GM18909 (cell line): ENCODE results near the gene SH2D3C.

Experiments used
- ATAC-seq: cut with Tn5 transposase; IDR thresholded peaks from one replicate; pipeline ENCODE4 v1.9.1; 2021; ENCODE audit warnings: mild to moderate bottlenecking; ENCODE audit not compliant: unreplicated experiment, poor library complexity

SH2D3C gene

GRCh38 chr9:127707766-127708165, 70.7 kb downstream of the SH2D3C start:
- no peak for ATAC-seq

DNA sequence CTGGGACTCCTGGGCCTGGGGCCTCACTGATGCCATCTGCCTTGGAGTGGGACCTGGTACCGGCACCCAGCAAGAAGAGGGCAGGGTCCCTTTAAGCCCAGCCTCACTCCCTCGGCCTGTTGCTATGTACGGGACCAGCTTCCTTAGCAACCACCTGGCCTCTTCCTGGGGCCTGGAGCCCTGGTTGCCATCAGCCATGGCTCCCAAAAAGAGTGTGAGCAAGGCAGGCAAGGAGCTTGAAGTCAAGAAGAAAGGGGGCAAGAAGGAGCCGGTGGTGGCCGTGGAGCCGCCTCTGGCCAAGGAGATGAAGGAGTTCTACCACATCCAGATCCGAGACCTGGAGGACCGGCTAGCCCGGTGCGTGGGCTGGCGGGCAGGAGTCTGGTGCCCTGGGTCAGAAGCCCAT, 71.6 kb downstream of the SH2D3C start, which contains the start of gene CFAP157:
Gene CFAP157, plus strand, starts transcription at position 153 of the 406 bp plus-strand sequence. Its CDS starts 44 bp downstream, at position 197.
- ATAC-seq: no peak

DNA sequence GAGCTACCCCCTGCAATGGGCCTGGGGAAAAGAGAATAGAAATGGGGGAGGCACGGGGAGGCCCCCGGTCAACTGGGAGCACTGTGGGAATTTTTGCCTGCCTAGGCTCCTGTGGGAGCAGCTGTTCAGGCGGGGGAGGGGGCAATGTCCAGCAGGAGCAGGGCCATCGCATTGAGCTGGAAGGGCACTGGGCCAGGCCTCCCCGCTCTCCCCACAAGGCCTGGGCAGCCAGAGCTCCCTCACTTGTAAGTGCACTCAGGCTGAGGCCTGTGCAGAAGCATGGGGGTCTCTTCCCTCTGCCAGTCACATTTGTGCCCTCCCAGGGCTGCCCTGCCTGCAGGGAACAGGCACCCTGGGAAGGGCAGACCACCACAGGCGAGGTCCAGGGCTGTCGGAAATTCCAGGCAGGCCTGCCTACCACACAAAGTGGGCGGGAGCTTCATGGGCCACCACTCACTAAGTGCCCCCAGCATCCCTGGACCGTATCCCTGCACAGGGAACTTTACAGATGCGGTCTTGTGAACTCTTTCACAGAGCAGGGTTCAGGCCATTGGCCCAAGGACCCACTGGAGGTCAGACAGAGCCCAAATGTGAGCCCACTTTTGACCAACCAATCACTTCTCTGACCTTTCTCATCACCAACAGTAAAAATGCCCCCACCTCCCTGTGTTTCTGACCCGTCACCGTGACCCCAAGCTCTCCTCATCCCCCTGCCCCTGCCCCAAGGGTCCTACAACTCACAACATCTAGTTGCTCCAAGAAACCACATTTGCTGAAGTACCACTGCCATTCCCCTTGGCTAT, 72.7 kb downstream of the SH2D3C start:
- ATAC-seq: no peak

DNA sequence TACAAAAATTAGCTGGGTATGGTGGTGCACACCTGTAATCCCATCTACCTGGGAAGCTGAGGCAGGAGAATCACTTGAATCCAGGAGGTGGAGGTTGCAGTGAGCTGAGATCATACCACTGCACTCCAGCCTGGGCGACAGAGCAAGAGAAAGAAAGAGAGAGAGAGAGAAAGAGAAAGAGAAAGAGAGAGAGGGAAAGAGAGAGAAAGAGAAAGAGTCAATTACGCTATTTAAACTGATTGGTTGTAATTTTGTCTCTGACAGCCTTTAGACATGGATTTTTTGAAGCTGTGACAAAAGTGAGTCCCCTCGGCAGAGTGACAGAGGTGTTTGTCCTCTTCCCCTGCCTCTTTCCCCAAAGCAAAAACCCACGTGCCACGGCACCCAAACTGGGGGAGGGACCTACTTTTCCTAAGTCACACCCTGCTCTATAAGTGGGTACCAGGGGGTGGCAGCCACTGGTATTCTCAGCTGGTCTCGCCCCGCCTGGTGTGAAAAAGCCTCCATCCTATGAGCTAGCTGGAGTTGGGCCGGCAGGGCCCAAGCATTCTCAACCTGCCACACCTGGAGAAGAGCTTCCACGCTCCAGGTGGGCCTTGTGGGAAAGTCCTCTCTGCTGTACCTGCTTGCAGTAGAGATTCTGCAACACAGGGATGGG, 75.0 kb downstream of the SH2D3C start:
- ATAC-seq: no peak

DNA sequence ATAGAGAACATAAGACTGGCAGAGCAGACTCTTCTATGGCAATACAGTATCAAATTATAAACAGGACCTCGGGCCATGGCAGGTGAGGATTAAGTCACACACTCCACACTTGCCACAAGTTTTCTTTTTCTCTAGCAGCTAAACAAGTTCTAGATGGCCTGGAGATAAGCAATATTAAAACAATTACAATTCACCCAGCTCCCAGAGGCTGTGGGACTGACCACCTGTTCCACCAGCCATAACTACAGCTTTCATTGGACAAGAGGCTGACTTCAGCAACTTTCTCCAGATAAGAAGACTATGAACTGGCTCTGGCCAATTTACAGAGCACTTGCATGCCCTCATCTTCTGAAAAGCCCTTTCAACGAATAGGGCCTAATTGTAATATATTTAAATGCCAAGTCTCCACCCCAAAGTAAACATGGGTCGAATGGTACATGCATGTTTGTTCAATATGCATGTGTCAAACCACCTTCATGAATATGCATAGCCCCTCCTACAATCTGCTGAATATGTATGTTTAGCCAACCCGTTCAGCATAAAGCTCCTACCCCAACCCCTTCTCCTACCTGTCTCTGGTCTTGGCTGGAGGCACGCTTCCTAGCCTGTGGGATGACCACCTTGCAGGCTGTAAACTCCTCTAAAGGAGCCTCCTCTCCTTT, 77.7 kb downstream of the SH2D3C start:
- no peak for ATAC-seq

DNA sequence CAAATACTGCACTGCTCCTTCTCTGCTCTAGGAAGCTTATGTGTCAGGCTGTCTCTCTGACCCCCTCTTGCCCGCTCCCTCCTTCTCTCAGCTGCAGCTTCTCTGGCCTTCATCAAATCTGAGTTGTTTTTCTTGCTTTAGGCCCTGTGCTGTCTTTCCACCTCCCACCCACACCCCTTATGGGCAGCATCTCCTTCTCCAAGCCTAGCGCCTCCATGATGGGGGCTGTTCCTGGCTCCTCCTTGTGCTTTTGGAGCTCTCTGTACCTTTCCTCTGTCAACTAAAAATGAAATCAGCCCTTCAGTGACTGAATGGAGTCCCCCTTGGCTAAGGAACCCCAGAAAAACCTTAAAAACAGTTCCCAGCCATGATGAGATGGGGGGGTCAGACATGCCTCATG, 78.3 kb downstream of the SH2D3C start:
- ATAC-seq: no peak

DNA sequence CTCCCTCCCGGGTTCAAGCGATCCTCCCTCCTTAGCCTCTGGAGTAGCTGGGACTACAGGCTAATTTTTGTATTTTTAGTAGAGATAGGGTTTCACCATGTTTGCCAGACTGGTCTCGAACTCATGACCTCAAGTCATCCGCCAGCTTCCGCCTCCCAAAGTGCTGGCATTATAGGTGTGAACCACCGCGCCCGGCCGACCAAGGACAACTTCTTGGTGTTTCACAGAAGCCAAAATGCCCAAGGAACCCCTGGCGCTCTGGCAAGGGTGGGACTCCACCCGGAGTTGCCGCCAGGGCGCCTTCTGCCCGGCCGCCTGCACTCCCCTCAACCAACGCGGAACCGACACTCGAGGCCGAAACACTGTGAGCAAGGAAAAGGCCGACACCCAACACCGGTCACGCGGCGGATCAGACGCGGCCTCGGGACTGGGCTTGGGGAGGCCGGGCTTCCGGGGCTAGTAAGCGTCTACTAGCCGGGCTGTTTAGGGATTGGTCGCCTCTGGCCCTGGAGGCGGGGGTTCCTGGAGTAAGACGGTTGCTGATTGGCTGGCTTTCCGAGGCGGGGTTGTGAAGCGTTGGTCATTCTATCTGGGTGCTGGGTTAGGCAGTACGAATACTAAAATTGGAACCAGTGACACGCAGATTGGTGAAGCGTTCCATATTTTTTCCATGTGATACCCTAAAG, 79.3 kb downstream of the SH2D3C start:
- peak; percentile 81 for ATAC-seq

DNA sequence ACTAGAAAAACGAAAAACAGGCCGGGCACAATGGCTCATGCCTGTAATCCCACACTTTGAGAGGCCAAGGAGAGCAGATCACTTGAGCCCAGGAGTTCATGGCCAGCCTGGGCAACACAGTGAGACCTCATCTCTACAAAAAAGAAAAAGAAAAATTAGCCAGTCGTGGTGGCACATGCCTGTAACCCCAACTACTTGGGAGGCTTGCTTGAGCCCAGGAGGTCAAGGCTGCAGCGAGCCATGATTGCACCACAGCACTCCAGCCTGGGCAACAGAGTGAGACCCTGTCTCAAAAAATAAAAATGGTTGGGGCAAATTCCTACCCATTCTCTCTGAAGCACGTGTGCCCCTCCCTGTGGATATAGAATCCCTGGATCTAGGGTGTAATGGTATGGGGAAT, 80.1 kb downstream of the SH2D3C start:
- ATAC-seq: no peak

- ATAC-seq: no peak
These were observed 80.9 kb downstream of the SH2D3C start for GRCh38 chr9:127697575-127697974.

- no peak for ATAC-seq
These were observed 83.4 kb downstream of the SH2D3C start for GRCh38 chr9:127694890-127695720.

DNA sequence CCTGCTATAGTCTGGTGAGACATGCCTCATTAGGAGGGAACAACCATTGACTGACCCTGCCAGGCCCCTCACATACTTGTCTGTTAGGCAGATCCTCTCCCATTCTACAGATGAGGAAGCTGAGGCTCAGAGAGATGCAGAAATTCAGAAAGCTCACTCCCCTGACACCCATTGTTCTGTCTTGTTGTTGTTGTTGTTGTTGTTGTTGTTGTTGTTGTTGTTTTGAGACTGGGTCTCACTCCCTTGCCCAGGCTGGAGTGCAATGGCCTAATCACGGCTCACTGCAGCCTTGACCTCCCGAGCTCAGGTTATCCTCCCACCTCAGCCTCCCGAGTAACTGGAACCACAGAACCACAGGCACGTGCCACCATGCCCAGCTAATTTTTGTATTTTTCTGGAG, 84.8 kb downstream of the SH2D3C start:
- ATAC-seq: no peak

DNA sequence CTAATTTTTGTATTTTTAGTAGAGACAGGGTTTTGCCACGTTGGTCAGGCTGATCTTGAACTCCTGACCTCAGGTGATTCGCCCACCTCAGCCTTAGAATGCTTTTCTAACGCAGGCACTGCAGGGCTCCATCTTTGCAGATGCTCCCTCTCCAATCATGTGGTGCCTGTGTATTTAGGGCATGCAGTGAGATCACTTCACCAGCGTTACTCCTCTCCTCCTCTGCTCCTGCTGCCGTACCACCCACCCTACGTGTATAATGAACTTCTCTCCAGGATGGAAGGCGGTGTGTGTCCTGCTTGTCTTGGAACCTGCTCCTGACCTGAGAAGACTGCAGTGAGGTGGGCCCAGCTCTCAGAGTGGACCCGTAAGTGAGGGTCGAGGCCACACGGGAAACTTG, 85.3 kb downstream of the SH2D3C start:
- no peak for ATAC-seq

GRCh38 chr9:127692071-127692470, 86.4 kb downstream of the SH2D3C start:
- no peak for ATAC-seq

DNA sequence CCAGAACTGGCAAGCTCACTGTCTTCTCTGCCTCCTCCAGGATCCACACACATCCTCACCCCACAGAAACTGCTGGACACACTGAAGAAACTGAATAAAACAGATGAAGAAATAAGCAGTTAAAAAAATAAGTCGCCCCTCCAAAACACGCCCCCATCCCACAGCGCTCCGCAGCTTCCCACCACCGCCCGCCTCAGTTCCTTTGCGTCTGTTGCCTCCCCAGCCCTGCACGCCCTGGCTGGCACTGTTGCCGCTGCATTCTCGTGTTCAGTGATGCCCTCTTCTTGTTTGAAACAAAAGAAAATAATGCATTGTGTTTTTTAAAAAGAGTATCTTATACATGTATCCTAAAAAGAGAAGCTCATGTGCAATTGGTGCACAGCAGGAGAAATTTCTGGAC, 87.7 kb downstream of the SH2D3C start:
- ATAC-seq: no peak

DNA sequence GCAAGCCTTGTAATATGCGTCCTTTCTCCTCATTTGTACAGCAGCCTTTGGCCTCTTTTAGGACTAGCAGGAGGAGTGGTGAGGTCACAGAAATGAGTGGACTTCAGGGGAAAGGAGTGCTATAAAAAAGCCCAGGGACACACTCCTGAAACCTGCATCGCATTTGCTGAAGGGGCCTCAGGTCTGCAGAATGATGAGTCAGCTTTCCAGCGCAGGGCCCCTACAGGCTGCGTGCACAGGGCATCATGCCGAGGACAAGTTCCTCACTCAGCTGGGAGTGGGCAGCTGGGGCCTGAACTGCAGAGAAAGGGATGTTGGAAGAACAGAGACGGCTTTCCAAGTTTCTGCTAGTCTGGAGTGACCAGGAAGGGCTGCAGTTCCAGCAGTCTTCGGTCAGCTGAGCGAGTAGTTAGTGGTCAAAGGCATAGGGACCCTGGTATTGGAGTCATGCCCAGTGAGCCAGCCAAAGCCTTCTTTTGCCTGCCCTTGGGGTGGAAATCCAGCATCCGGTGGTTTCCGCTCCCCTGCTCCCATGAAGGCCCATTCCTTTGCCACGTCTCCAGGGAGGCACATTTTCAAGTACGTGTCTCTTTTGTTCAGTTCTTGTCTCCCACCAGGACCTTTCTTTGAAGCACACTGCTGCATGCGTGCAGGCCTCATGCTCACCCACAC, 89.0 kb downstream of the SH2D3C start:
- ATAC-seq: no peak
